Left ventricle myocardium inferior (tissue), 1 donor: ENCODE measurements around the gene PUM1. TPM values are rescaled to one million over a fixed set of nuclear protein-coding genes. Genes with fewer than 3 reads are reported as not detected.

Experiments used
- DNase-seq: peaks from one replicate; pipeline ENCODE4 v3.0.0-alpha.2; 2020
- H3K27ac ChIP-seq: fragments of 200-600 bp; replicated peaks from 2 replicates; pipeline ENCODE4 v1.8.0; 2021
- H3K27me3 ChIP-seq: fragments of 200-600 bp; 2 replicates; pipeline ENCODE4 v1.8.0; 2021; ENCODE audit warnings: low read depth
- H3K36me3 ChIP-seq: fragments of 200-600 bp; 2 replicates; pipeline ENCODE4 v1.8.0; 2021
- H3K4me1 ChIP-seq: fragments of 200-600 bp; 2 replicates; pipeline ENCODE4 v1.8.0; 2021
- H3K4me3 ChIP-seq: fragments of 200-600 bp; 2 replicates; pipeline ENCODE4 v1.8.0; 2021; ENCODE audit warnings: mild to moderate bottlenecking, moderate library complexity
- H3K9me3 ChIP-seq: fragments of 200-600 bp; replicated peaks from 2 replicates; pipeline ENCODE4 v1.8.0; 2021
- intact Hi-C: fragments of 100-400 bp; cut with micrococcal nuclease; formaldehyde crosslinking; loops from one replicate; pipeline ENCODE4 v1.11.0; 2022
- total RNA-seq: library from RNA; stranded (reverse); fragmentation: NEBNext Ultra II Directional; extraction: Animal tissue kit (Norgen Biotek cat#: 25700); gene quantifications from one replicate; pipeline ENCODE4 v1.2.1, GENCODE V29; 2021
- TF ChIP-seq, protein P1 (sequence below): fragments of 200-600 bp; IDR thresholded peaks from 2 replicates; pipeline ENCODE4 v1.8.0; 2021; ENCODE audit warnings: antibody characterized with exemption, mild to moderate bottlenecking, borderline replicate concordance
- donor health status: DM: no; HTN: yes; CAD: no; lungs with severe emphysema.

Gene PUM1
- total RNA-seq, 1 donor from 2014 or later, result 80.1 TPM

DNA sequence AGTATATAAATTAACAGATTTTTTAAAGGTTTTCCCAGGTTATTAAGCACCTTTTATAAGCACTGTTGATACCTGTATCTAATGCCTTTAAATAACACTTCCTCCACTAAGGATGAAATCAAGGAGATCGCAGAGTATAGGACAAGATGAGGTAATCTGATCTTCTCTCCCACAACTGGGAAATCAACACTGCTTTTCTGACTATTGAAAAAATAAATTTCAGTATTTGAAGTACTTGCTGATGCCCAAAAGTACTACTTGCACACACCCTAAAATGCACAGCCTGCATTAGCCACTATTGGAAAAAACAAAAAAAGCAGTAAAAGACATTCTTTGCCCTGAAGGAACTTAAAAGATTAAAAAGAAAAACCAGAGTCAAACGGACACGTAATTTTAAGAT, 48.6 kb downstream of the PUM1 start:
- Histone ChIP-seq H3K9me3 (no peaks in the 10 kb centered on the region), H3K4me1 (peaks cover 89% of the 10 kb centered on the region), H3K36me3 (no peaks in the 10 kb centered on the region), H3K27ac (no peak overlapping the region), H3K4me3 (no peak overlapping the region), H3K27me3 (no peaks in the 10 kb centered on the region)
- no peak for DNase-seq
- intact Hi-C loops, result no loop called here
- TF ChIP-seq, protein P1, sequence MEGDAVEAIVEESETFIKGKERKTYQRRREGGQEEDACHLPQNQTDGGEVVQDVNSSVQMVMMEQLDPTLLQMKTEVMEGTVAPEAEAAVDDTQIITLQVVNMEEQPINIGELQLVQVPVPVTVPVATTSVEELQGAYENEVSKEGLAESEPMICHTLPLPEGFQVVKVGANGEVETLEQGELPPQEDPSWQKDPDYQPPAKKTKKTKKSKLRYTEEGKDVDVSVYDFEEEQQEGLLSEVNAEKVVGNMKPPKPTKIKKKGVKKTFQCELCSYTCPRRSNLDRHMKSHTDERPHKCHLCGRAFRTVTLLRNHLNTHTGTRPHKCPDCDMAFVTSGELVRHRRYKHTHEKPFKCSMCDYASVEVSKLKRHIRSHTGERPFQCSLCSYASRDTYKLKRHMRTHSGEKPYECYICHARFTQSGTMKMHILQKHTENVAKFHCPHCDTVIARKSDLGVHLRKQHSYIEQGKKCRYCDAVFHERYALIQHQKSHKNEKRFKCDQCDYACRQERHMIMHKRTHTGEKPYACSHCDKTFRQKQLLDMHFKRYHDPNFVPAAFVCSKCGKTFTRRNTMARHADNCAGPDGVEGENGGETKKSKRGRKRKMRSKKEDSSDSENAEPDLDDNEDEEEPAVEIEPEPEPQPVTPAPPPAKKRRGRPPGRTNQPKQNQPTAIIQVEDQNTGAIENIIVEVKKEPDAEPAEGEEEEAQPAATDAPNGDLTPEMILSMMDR, result no peak

DNA sequence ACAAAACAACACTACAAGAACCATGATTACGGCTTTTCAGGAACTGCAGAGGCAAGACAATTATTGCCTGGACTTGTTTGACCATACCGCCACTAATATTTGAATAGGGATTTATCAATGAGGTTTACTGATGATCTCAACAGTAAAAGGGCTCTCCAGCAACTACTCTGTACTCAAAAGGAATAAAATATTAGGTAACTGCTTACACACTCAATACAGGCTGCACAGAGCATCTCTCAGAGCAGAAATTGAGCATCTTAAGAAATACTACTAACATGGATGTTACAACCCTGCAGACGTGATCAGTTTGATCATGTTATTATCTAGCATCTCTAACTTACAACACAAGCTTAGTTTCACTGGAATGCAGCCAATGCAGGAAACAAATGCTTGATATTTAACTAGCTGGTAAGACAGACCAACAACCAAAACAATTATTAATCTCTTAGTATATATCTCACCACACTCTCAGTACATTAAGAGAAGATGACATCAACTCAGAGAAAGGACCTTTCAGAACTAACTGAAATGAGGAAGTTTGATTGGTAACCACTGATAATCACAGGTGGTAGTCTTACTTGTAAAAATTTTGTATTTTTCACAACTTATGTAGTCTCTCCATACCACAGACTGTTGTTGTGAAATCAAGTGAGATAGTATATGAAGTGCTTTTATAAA, 52.2 kb downstream of the PUM1 start:
- no peak for DNase-seq
- Histone ChIP-seq H3K27me3 (no peaks in the 10 kb centered on the region), H3K4me1 (peaks cover 79% of the 10 kb centered on the region), H3K9me3 (no peaks in the 10 kb centered on the region), H3K27ac (no peak overlapping the region), H3K36me3 (no peaks in the 10 kb centered on the region), H3K4me3 (no peak overlapping the region)
- TF ChIP-seq, protein P1, result no peak
- intact Hi-C loops, result no loop called here

DNA sequence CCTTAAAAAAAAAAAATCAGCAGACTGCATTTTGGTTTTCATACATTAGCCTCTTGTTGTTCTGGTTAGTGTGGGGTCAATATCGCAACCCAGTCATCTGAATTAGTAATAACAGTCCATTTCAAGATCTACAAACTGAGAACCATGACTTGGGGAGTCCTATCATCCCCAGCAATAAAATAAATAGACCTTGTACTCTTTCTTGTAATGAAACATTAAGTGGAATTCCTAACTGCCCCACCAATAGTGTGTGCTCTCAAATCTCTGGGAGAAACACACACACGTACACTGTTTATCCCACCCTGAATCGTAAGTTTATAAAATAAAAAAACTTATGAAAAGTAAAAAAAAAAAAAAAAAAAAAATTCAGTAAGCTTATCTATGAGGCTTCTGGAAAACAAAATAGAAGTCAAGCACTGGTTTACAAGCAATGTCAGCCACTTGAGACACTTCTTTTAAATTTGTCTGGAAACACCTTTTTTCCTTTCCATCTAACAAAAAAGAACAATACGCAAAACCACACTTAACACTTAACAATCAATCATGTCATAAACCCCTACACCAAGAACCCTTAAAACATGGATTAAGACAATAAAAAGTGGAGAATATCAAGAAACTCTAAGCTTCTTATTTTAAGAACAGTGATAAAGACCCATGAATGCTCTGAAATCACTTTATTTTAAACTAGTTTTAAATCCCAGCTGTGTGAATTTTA, 53.1 kb downstream of the PUM1 start:
- Histone ChIP-seq H3K27me3 (no peaks in the 10 kb centered on the region), H3K4me3 (no peak overlapping the region), H3K27ac (no peak overlapping the region), H3K36me3 (no peaks in the 10 kb centered on the region), H3K4me1 (peaks cover 78% of the 10 kb centered on the region), H3K9me3 (no peaks in the 10 kb centered on the region)
- intact Hi-C loops, result no loop called here
- TF ChIP-seq, protein P1, result no peak
- DNase-seq, result no peak

DNA sequence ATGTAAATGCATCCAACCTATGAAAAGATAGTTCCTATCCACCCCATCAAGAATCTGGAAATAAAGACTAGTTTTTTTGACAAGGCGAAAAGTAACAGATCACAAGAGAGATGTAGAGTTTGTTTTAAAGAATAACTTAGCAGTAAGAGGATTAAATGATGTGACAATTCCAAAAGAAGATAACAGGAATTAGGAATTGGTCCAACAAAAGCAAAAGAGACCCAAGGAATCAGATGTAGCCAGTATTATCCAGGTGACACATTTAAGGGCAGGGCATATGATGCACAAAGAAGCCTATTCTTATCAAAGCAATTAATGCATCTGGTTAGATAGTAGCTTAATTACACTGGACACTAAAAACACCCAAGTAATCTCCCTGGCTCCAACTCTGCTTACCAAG, 53.8 kb downstream of the PUM1 start:
- intact Hi-C loops, result no loop called here
- no peak for DNase-seq

DNA sequence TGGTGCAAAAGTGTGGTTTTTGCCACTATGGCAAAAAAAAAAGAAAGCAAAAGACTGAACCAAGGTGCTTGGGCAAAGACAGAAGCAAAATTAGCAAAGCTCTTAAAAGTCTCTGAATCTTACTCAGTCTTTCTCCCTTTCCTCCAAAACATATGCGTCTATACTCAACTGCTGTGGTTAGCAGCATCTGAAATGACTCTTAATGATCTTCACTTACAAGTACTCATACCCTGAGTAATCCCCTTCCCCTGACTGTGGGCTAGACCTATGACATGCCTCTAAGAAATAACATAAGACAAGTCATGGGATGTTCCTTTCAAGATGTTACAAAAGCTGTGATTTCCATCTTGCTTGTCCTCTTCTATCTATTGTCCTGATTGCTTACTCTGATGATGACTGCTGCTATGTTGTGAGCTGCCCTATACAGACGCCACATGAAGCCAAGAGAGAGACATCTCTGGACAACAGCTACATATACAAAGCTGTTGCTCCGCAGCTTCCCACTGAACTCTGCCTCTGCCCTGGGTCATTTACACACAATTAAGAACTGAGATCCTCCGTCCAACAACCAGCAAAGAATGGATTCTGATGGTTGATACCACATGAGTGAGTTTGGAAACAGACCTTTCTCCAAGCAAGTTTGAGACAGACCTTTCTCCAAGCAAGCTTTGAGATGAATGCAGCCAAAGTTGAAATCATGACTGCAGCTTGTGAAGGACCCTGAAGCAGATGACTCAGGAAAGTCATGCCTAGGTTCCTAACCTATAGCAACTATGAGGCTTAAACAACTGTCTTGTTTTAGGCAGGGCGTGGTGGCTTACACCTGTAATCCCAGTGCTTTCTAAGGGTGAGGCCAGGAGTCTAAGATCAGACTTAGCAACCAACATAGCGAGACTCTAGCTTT, 55.2 kb downstream of the PUM1 start:
- DNase-seq, result no peak
- TF ChIP-seq, protein P1, result no peak
- H3K27ac ChIP-seq, result no peak overlapping the region
- H3K27me3 ChIP-seq, result no peaks in the 10 kb centered on the region
- H3K36me3 ChIP-seq, result peaks cover 2% of the 10 kb centered on the region
- no peaks in the 10 kb centered on the region for H3K9me3 ChIP-seq
- H3K4me1 ChIP-seq, result peaks cover 78% of the 10 kb centered on the region
- H3K4me3 ChIP-seq, result no peak overlapping the region
- intact Hi-C loops, result no loop called here

More for the DNA sequence above, 53.8 kb downstream of the PUM1 start:
- Histone ChIP-seq H3K9me3 (no peaks in the 10 kb centered on the region), H3K27ac (no peak overlapping the region), H3K27me3 (no peaks in the 10 kb centered on the region), H3K4me1 (peaks cover 78% of the 10 kb centered on the region), H3K4me3 (no peak overlapping the region), H3K36me3 (no peaks in the 10 kb centered on the region)
- TF ChIP-seq, protein P1, result no peak
